Right lobe of liver (tissue), 6 donors: ENCODE measurements around the gene ANKS1B. TPM values are rescaled to one million over a fixed set of nuclear protein-coding genes. Genes with fewer than 3 reads are reported as not detected.

Experiments used
- ATAC-seq, 4 donors: fragments of 200-7000 bp; cut with Tn5 transposase; one replicate each; pipeline ENCODE4 v1.9.1; 2020; ENCODE audit warnings: mild to moderate bottlenecking in 4 of 4, moderate library complexity in 4 of 4
- DNase-seq, 3 donors: peaks; one replicate each; pipeline ENCODE4 v3.0.0-alpha.2; 2020
- H3K27ac ChIP-seq, 3 donors: fragments of 200-600 bp; one replicate each; pipeline ENCODE4 v1.8.0; 2022
- H3K27me3 ChIP-seq, 2 donors: fragments of 200-600 bp; one replicate each; pipeline ENCODE4 v1.8.0; 2022
- H3K36me3 ChIP-seq, 4 donors: fragments of 200-600 bp; sonication (generic) in 1 of 4; one replicate each; pipeline versions ENCODE4 v1.5.1 to v1.8.0; 2017 to 2022; ENCODE audit warnings: control low read depth in 1 of 4
- H3K4me1 ChIP-seq, 4 donors: fragments of 200-600 bp; sonication (generic) in 1 of 4; one replicate each; pipeline versions ENCODE4 v1.5.1 to v1.8.0; 2017 to 2022; ENCODE audit warnings: control low read depth in 1 of 4
- H3K4me3 ChIP-seq, 3 donors: fragments of 200-600 bp; one replicate each; pipeline ENCODE4 v1.8.0; 2022
- H3K9me3 ChIP-seq, 4 donors: fragments of 200-600 bp; sonication (generic) in 1 of 4; one replicate each; pipeline versions ENCODE4 v1.5.1 to v1.8.0; 2017 to 2022; ENCODE audit warnings: control low read depth in 1 of 4
- POLR2A ChIP-seq: fragments of 450-650 bp; IDR thresholded peaks from one replicate; pipeline ENCODE4 v1.6.1; 2017; ENCODE audit warnings: antibody characterized with exemption, mild to moderate bottlenecking
- WGBS: methylation state at CpG from one replicate; pipeline ENCODE4 v1.1.6; 2018; ENCODE audit warnings: low coverage, low lambda C conversion rate; ENCODE audit not compliant: insufficient coverage; ENCODE audit errors: missing lambda C conversion rate; 5-methylcytosine and 5-hydroxymethylcytosine counted together
- intact Hi-C, 2 donors: fragments of 100-400 bp; cut with DNase I; formaldehyde crosslinking; loops; one replicate each; pipeline versions ENCODE4 v1.11.2 to v1.14.1; 2022
- total RNA-seq, 6 experiments: library from RNA; depleted of rRNA in 2 of 6; stranded (reverse); fragments of >200 nt in 2 of 6; fragmentation: NEBNext Ultra II Directional in 3 of 6; extraction: Animal tissue kit (Norgen Biotek cat#: 25700) in 3 of 6; gene quantifications; one replicate each; pipeline versions ENCODE4 v1.1.0 to v1.2.4, GENCODE V29; 2016 to 2023
- TF ChIP-seq, protein P1 (sequence below), 4 donors: fragments of 200-600 bp in 3 of 4; fragments of 450-650 bp in 1 of 4; IDR thresholded peaks; one replicate each; pipeline versions ENCODE4 v1.5.1 to v1.8.0; 2016 to 2022; ENCODE audit warnings: antibody characterized with exemption in 4 of 4, mild to moderate bottlenecking in 2 of 4
- donor health status: DM: no; HTN: yes; CAD: no.
- donor health status: DM: no; HTN: no; CAD: no.
- donor health status: DM: no; HTN: no; CAD: no.
- donor health status: DM: no; HTN: yes; CAD: no.
- donor health status: DM: no; HTN: yes; CAD: no.

ANKS1B gene
- total RNA-seq, 6 experiments from 2014 or later = 0.17 to 1.9 (median 0.44) TPM; not detected in 1

DNA sequence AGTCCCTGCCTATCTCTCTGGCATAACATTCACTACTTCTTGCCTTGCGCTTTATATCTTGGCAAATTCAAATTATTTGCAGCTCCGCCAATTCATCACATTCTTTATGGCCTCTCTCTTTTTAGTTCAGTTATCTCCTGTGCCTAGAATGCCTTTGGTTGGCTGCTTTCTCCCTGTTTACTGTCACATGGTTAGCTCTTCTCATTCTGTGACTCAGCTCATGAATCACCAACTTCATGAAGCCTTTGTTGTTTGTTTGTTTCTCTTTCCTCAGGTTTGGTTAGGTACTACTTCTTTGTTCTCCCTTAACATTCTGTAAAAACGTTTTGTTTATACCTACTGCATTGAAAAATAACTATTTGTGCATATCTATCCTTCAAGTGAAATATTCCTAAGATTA is 713.7 kb downstream of the ANKS1B start:
- Histone ChIP-seq H3K27ac (no peak overlapping the region), H3K9me3 (no peaks in the 10 kb centered on the region), H3K27me3 (no peaks in the 10 kb centered on the region), H3K36me3 (no peaks in the 10 kb centered on the region), H3K4me1 (no peaks in the 10 kb centered on the region), H3K4me3 (no peak overlapping the region)
- no peak for ATAC-seq
- no peak for TF ChIP-seq POLR2A
- TF ChIP-seq, protein P1, sequence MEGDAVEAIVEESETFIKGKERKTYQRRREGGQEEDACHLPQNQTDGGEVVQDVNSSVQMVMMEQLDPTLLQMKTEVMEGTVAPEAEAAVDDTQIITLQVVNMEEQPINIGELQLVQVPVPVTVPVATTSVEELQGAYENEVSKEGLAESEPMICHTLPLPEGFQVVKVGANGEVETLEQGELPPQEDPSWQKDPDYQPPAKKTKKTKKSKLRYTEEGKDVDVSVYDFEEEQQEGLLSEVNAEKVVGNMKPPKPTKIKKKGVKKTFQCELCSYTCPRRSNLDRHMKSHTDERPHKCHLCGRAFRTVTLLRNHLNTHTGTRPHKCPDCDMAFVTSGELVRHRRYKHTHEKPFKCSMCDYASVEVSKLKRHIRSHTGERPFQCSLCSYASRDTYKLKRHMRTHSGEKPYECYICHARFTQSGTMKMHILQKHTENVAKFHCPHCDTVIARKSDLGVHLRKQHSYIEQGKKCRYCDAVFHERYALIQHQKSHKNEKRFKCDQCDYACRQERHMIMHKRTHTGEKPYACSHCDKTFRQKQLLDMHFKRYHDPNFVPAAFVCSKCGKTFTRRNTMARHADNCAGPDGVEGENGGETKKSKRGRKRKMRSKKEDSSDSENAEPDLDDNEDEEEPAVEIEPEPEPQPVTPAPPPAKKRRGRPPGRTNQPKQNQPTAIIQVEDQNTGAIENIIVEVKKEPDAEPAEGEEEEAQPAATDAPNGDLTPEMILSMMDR (IDR thresholded peaks at IDR 0.05) = no peak
- 61% methylated on average over 3 of the region's 3 CpGs for WGBS
- intact Hi-C loops = no loop called here
- no peak for DNase-seq

DNA sequence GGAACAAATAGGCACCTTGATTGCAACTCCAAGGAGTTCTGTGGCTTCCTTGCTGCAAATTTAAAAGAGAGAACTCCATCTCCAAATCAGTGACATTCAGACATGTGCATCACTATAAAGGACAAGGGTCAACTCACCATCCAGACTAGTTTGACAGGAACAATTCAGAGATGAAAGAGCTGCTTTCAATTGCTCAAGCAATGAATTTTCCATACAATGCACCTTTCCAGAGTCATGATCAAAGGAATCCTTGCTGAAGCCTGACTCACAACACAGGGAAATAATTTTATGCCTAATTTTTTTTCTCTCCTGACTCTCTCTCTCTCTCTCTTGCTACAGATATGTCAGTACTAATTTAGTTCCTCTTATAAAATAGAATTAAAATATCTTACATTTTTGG is 717.7 kb downstream of the ANKS1B start:
- Histone ChIP-seq H3K27me3 (no peaks in the 10 kb centered on the region), H3K4me3 (no peak overlapping the region), H3K9me3 (no peaks in the 10 kb centered on the region), H3K27ac (no peak overlapping the region), H3K36me3 (no peaks in the 10 kb centered on the region), H3K4me1 (no peaks in the 10 kb centered on the region)
- TF ChIP-seq, protein P1 (IDR thresholded peaks at IDR 0.05) = no peak
- TF ChIP-seq POLR2A = no peak
- intact Hi-C loops = no loop called here
- ATAC-seq (no peak), DNase-seq (no peak)

DNA sequence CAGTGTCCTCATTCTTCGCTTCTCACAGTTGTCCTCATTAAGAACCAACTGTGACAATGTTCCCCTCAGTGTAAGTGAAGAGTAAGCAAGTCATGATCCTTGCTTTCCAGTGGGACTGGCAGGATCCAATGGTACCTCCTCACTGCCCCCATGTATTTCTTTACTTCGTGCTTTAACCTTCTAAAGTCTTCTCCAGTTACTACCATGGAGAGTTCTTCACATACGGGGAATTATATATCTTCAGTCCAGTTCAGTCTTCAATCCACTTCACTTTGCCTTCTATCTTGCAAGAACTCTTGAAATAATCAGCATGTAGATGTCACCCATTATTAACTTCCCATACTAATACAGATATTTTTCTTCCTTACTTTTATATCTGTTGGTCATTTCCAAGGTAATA is 719.1 kb downstream of the ANKS1B start:
- TF ChIP-seq, protein P1 (IDR thresholded peaks at IDR 0.05) = no peak
- TF ChIP-seq POLR2A = no peak
- Histone ChIP-seq H3K9me3 (no peaks in the 10 kb centered on the region), H3K27me3 (no peaks in the 10 kb centered on the region), H3K4me3 (no peak overlapping the region), H3K4me1 (no peaks in the 10 kb centered on the region), H3K36me3 (no peaks in the 10 kb centered on the region), H3K27ac (no peak overlapping the region)
- WGBS = 42% methylated on average over 3 of the region's 3 CpGs
- DNase-seq = no peak
- ATAC-seq = no peak
- intact Hi-C loops = no loop called here

DNA sequence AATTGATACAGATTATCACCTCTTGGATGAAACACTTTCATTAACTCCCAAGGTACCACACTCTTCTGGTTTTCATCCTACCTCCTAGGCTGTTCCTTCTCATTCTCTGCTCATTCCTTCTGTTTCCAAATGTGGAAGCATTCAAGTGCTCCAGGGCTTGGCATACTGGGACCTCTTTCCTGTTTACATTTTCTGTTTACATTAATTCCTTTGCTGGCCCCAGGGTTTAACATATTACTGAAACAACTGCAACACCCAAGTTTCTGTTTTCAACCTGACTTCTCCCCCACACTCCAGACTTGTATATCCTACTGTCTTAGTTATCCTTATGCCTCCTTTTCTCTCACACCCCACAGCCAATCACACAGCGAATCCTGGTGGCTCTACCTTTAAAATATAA is 723.5 kb downstream of the ANKS1B start:
- no peak for ATAC-seq
- Histone ChIP-seq H3K4me1 (no peaks in the 10 kb centered on the region), H3K27ac (no peak overlapping the region), H3K36me3 (no peaks in the 10 kb centered on the region), H3K9me3 (no peaks in the 10 kb centered on the region), H3K27me3 (no peaks in the 10 kb centered on the region), H3K4me3 (no peak overlapping the region)
- TF ChIP-seq, protein P1 (IDR thresholded peaks at IDR 0.05) = no peak
- TF ChIP-seq POLR2A = no peak
- WGBS = 64% methylated on average over 1 of the region's 1 CpG
- intact Hi-C loops = no loop called here
- DNase-seq = no peak

DNA sequence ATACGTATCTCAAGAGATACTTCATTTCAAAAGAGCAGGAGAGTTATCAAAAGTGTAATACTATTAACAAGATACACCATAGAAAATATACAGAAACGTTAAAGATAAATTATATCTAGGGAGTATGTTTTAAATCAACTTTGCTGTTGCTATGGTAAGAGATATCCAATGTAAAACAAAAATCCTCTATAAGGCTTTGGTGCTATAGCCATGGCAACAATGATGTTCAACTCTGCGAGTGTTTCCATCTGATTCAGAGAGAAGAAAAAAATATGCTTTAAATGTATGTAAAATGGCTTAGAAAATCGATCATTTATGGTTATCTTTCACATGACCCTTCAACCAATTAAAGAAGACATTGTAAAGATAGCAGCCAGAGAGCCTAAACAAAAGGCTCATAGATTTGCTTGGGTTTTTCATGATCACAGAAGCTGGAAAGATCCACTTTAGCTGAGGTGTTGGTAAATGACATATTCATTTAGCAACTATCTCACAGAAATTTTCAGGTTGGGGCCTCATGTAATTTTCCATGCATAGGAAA is 724.2 kb downstream of the ANKS1B start:
- no peaks in the 10 kb centered on the region for H3K4me1 ChIP-seq
- H3K4me3 ChIP-seq = no peak overlapping the region
- 47% methylated on average over 4 of the region's 4 CpGs for WGBS
- DNase-seq (no peak), ATAC-seq (no peak)
- no peaks in the 10 kb centered on the region for H3K27me3 ChIP-seq
- H3K27ac ChIP-seq = no peak overlapping the region
- H3K9me3 ChIP-seq = no peaks in the 10 kb centered on the region
- no peaks in the 10 kb centered on the region for H3K36me3 ChIP-seq
- intact Hi-C loops = no loop called here
- no peak for TF ChIP-seq POLR2A
- TF ChIP-seq, protein P1 (IDR thresholded peaks at IDR 0.05) = no peak
